ENCODE data around the gene TRIM68. TPM values are rescaled to one million over a fixed set of nuclear protein-coding genes. Genes with fewer than 3 reads are reported as not detected.

Gene TRIM68
- total RNA-seq, 2 experiments from 2014 or later, result 4.1 to 5.4 TPM

- ATAC-seq (ENCODE audit: poor library complexity) (no peak), DNase-seq (no peak)
- no peak for TF ChIP-seq CTCF (IDR thresholded peaks at IDR 0.05)
- H3K4me1 Mint-ChIP-seq (ENCODE audit: low read depth), result no peaks in the 10 kb centered on the region
- ChIA-PET POLR2A (no interaction called here), CTCF (no interaction called here)
- H3K4me3 Mint-ChIP-seq, result no peak overlapping the region
- H3K36me3 Mint-ChIP-seq (ENCODE audit: low read depth), result no peaks in the 10 kb centered on the region
- H3K9me3 ChIP-seq (ENCODE audit: control insufficient read depth in 1 of 2, insufficient read depth in 1 of 2, low read length in 2 of 2), result peaks cover 0 to 5% of the 10 kb centered on the region in 2 experiments
- H3K4me1 ChIP-seq (ENCODE audit: insufficient read depth, low read length), result no peaks in the 10 kb centered on the region
- H3K36me3 ChIP-seq (ENCODE audit: insufficient read depth, low read length), result no peaks in the 10 kb centered on the region
- peaks cover 0 to 3% of the 10 kb centered on the region in 2 experiments for H3K27me3 ChIP-seq (ENCODE audit: control insufficient read depth in 1 of 2, insufficient read depth in 2 of 2, low read length in 2 of 2)
- intact Hi-C loops (cut with DNase I, micrococcal nuclease), result no loop called here
- H3K4me3 ChIP-seq (ENCODE audit: low read length), result no peak overlapping the region
- H3K9me3 Mint-ChIP-seq, result peaks cover 10% of the 10 kb centered on the region
- H3K27me3 Mint-ChIP-seq, result peaks cover 24% of the 10 kb centered on the region
- H3K27ac Mint-ChIP-seq, result no peak overlapping the region
- H3K27ac ChIP-seq (ENCODE audit: low read depth in 1 of 2, low read length in 2 of 2), result no peak overlapping the region
Measured at GRCh38 chr11:4565371-4565770, 42.7 kb downstream of the TRIM68 start.

- Histone ChIP-seq H3K36me3 (ENCODE audit: insufficient read depth, low read length) (no peaks in the 10 kb centered on the region), H3K27ac (ENCODE audit: low read depth in 1 of 2, low read length in 2 of 2) (no peak overlapping the region), H3K9me3 (ENCODE audit: control insufficient read depth in 1 of 2, insufficient read depth in 1 of 2, low read length in 2 of 2) (no peaks in the 10 kb centered on the region), H3K4me3 (ENCODE audit: low read length) (no peak overlapping the region), H3K27me3 (ENCODE audit: control insufficient read depth in 1 of 2, insufficient read depth in 2 of 2, low read length in 2 of 2) (peaks cover 0 to 5% of the 10 kb centered on the region in 2 experiments), H3K4me1 (ENCODE audit: insufficient read depth, low read length) (no peaks in the 10 kb centered on the region)
- Mint-ChIP-seq H3K36me3 (ENCODE audit: low read depth) (no peaks in the 10 kb centered on the region), H3K4me1 (ENCODE audit: low read depth) (no peaks in the 10 kb centered on the region), H3K27ac (no peak overlapping the region), H3K27me3 (peaks cover 58% of the 10 kb centered on the region), H3K9me3 (peaks cover 10% of the 10 kb centered on the region), H3K4me3 (no peak overlapping the region)
- ATAC-seq (ENCODE audit: poor library complexity) (no peak), DNase-seq (no peak)
- POLR2A ChIA-PET, result no interaction called here
- no peak for TF ChIP-seq CTCF (IDR thresholded peaks at IDR 0.05)
- intact Hi-C loops (cut with DNase I, micrococcal nuclease), result no loop called here
- CTCF ChIA-PET, result no interaction called here
Measured at GRCh38 chr11:4560467-4560866, 47.6 kb downstream of the TRIM68 start.

GRCh38 chr11:4559527-4560440 is 48.2 kb downstream of the TRIM68 start:
- Mint-ChIP-seq H3K9me3 (peaks cover 10% of the 10 kb centered on the region), H3K27me3 (peaks cover 64% of the 10 kb centered on the region), H3K27ac (no peak overlapping the region), H3K36me3 (ENCODE audit: low read depth) (no peaks in the 10 kb centered on the region), H3K4me3 (no peak overlapping the region), H3K4me1 (ENCODE audit: low read depth) (no peaks in the 10 kb centered on the region)
- no peak for ATAC-seq (ENCODE audit: poor library complexity)
- no peaks in the 10 kb centered on the region for H3K4me1 ChIP-seq (ENCODE audit: insufficient read depth, low read length)
- no peak overlapping the region for H3K27ac ChIP-seq (ENCODE audit: low read depth in 1 of 2, low read length in 2 of 2)
- no peaks in the 10 kb centered on the region for H3K36me3 ChIP-seq (ENCODE audit: insufficient read depth, low read length)
- POLR2A ChIA-PET, result no interaction called here
- no peak for DNase-seq
- no peak for TF ChIP-seq CTCF (IDR thresholded peaks at IDR 0.05)
- CTCF ChIA-PET, result no interaction called here
- H3K4me3 ChIP-seq (ENCODE audit: low read length), result no peak overlapping the region
- H3K27me3 ChIP-seq (ENCODE audit: control insufficient read depth in 1 of 2, insufficient read depth in 2 of 2, low read length in 2 of 2), result peaks cover 0 to 5% of the 10 kb centered on the region in 2 experiments
- intact Hi-C loops (cut with DNase I, micrococcal nuclease), result no loop called here
- no peaks in the 10 kb centered on the region for H3K9me3 ChIP-seq (ENCODE audit: control insufficient read depth in 1 of 2, insufficient read depth in 1 of 2, low read length in 2 of 2)
